Keratinocyte (primary cell): ENCODE measurements around the gene PIGO. TPM values are rescaled to one million over a fixed set of nuclear protein-coding genes. Genes with fewer than 3 reads are reported as not detected.

Source experiments
- DNase-seq: peaks from one replicate; pipeline ENCODE4 v3.0.0-alpha.2; 2011; ENCODE audit warnings: low read depth, missing footprints, low spot score
- FAIRE-seq: peaks from 2 replicates; lab custom pipeline; 2011; peaks lifted over from hg19 to GRCh38; lab: Jason Lieb, UNC
- H2AFZ ChIP-seq: 2 replicates; pipeline ENCODE4 v1.6.0; 2012; ENCODE audit warnings: low read length, control low read depth, inconsistent platforms; ENCODE audit not compliant: control insufficient read depth
- H3K27ac ChIP-seq: 2 replicates; pipeline ENCODE4 v1.5.1; 2011; ENCODE audit warnings: low read length; ENCODE audit not compliant: control insufficient read depth, insufficient read depth
- H3K27me3 ChIP-seq: 3 replicates; pipeline ENCODE4 v1.6.0; 2011; ENCODE audit warnings: low read length; ENCODE audit not compliant: control insufficient read depth, insufficient read depth; ENCODE audit errors: extremely low read depth
- H3K36me3 ChIP-seq, 2 experiments: 2 replicates in 1 of 2; 3 replicates in 1 of 2; pipeline ENCODE4 v1.5.1; 2011; ENCODE audit warnings: low read length in 2 of 2, mild to moderate bottlenecking in 1 of 2; ENCODE audit not compliant: control insufficient read depth in 2 of 2, insufficient read depth in 2 of 2; ENCODE audit errors: extremely low read depth in 1 of 2
- H3K4me1 ChIP-seq: 3 replicates; pipeline ENCODE4 v1.5.1; 2011; ENCODE audit warnings: low read length; ENCODE audit not compliant: control insufficient read depth, insufficient read depth; ENCODE audit errors: extremely low read depth
- H3K4me2 ChIP-seq: 3 replicates; pipeline ENCODE4 v1.6.0; 2011; ENCODE audit warnings: low read depth, low read length; ENCODE audit not compliant: control insufficient read depth, insufficient read depth; ENCODE audit errors: extremely low read depth
- H3K4me3 ChIP-seq, 3 experiments: fragments of 200-600 bp in 1 of 3; sonication (generic) in 1 of 3; 2 replicates in 2 of 3; 3 replicates in 1 of 3; pipeline ENCODE4 v1.5.1; 2011 to 2016; ENCODE audit warnings: low read length in 3 of 3, mild to moderate bottlenecking in 3 of 3, control low read depth in 2 of 3, inconsistent platforms in 1 of 3, low read depth in 1 of 3, mixed read lengths in 1 of 3, mixed run types in 1 of 3, moderate library complexity in 1 of 3; ENCODE audit not compliant: control insufficient read depth in 2 of 3, insufficient read depth in 2 of 3; ENCODE audit errors: extremely low read depth in 1 of 3
- H3K79me2 ChIP-seq: 2 replicates; pipeline ENCODE4 v1.6.0; 2012; ENCODE audit warnings: low read length; ENCODE audit not compliant: control insufficient read depth, insufficient read depth
- H3K9ac ChIP-seq: 3 replicates; pipeline ENCODE4 v1.6.0; 2011; ENCODE audit warnings: low read length; ENCODE audit not compliant: control insufficient read depth, insufficient read depth; ENCODE audit errors: extremely low read depth
- H3K9me1 ChIP-seq: 3 replicates; pipeline ENCODE4 v1.6.0; 2011; ENCODE audit warnings: low read length; ENCODE audit not compliant: control insufficient read depth, insufficient read depth; ENCODE audit errors: extremely low read depth
- H3K9me3 ChIP-seq: 2 replicates; pipeline ENCODE4 v1.5.1; 2012; ENCODE audit warnings: low read depth, low read length; ENCODE audit not compliant: control insufficient read depth
- H4K20me1 ChIP-seq: 3 replicates; pipeline ENCODE4 v1.6.0; 2011; ENCODE audit warnings: low read length; ENCODE audit not compliant: control insufficient read depth, insufficient read depth; ENCODE audit errors: extremely low read depth
- EZH2 ChIP-seq: IDR thresholded peaks from one replicate; pipeline ENCODE4 v1.6.1; 2012; ENCODE audit warnings: inconsistent platforms, mild to moderate bottlenecking, low read length, moderate library complexity
- dilution Hi-C: fragments of 300-500 bp; cut with MboI; formaldehyde crosslinking; loops from one replicate; pipeline ENCODE4 v1.7.0; 2020; ENCODE audit warnings: low sequenced_read_pairs; ENCODE audit not compliant: extremely low pct_ligation_motif_present
- polyA plus RNA-seq, 5 experiments: library from polyadenylated mRNA; depleted of rRNA in 3 of 5; stranded (reverse) in 3 of 5; stranded (forward) in 1 of 5; unstranded in 1 of 5; fragments of >200 nt; gene quantifications; 1 replicate in 1 of 5; 2 replicates in 3 of 5; 3 replicates in 1 of 5; pipeline versions ENCODE4 v1.2.1 to v1.2.3, GENCODE V29; 2011 to 2012; ENCODE audit warnings: missing spikeins in 2 of 5, low read depth in 1 of 5, low replicate concordance in 1 of 5
- TF ChIP-seq, protein P1 (sequence below), 3 experiments: IDR thresholded peaks in 1 of 3; conservative IDR thresholded peaks in 1 of 3; optimal IDR thresholded peaks in 1 of 3; 2 replicates in 2 of 3; 3 replicates in 1 of 3; pipeline versions ENCODE3 to v1.5.1; 2011; ENCODE audit warnings: low read length in 3 of 3, mild to moderate bottlenecking in 3 of 3, moderate library complexity in 2 of 3, control low read depth in 1 of 3, inconsistent platforms in 1 of 3; ENCODE audit not compliant: insufficient read depth in 2 of 3; ENCODE audit errors: extremely low read depth in 1 of 3

PIGO gene
- polyA plus RNA-seq, 1 donor (not counting 4 experiments of a cell fraction or from before 2014, with no cell fraction given): 18.6 TPM

DNA sequence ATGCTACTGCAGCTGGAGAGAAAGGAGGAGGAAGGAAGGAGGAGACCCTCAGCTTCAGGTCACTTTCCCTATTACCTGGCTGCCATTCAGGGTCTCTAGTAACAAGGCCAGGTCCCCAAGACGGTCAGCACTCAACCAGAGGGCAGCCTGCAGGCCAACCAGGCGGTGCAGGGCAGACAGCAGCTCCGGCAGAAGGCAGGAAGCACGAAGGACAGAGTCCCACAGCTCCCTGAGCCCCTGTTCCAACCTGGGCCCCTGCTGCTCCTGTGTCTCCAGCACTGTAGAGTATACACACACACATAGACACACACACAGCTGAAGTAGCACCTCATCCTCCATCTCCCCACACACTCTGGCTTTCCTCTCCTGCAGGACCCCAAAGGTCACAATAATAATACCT lies 18.3 kb downstream of the PIGO start:
- dilution Hi-C loops: no loop called here
- Histone ChIP-seq H3K9me3 (no peaks in the 10 kb centered on the region), H3K9me1 (no peaks in the 10 kb centered on the region), H3K4me1 (peaks cover 14% of the 10 kb centered on the region), H3K4me2 (peak overlapping the region; percentile 93), H4K20me1 (no peaks in the 10 kb centered on the region), H3K27ac (no peak overlapping the region), H3K79me2 (peaks cover 16% of the 10 kb centered on the region), H2AFZ (no peak overlapping the region), H3K36me3 (peaks cover 3 to 4% of the 10 kb centered on the region in 2 experiments), H3K4me3 (peak overlapping the region in 1 of 3 experiments; percentile 93), H3K27me3 (no peaks in the 10 kb centered on the region), H3K9ac (no peak overlapping the region)
- DNase-seq: no peak
- TF ChIP-seq, protein P1, sequence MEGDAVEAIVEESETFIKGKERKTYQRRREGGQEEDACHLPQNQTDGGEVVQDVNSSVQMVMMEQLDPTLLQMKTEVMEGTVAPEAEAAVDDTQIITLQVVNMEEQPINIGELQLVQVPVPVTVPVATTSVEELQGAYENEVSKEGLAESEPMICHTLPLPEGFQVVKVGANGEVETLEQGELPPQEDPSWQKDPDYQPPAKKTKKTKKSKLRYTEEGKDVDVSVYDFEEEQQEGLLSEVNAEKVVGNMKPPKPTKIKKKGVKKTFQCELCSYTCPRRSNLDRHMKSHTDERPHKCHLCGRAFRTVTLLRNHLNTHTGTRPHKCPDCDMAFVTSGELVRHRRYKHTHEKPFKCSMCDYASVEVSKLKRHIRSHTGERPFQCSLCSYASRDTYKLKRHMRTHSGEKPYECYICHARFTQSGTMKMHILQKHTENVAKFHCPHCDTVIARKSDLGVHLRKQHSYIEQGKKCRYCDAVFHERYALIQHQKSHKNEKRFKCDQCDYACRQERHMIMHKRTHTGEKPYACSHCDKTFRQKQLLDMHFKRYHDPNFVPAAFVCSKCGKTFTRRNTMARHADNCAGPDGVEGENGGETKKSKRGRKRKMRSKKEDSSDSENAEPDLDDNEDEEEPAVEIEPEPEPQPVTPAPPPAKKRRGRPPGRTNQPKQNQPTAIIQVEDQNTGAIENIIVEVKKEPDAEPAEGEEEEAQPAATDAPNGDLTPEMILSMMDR (optimal IDR thresholded peaks at IDR 0.05 in 1 of 3, IDR thresholded peaks at IDR 0.05 in 1 of 3, conservative IDR thresholded peaks at IDR 0.05 in 1 of 3; ENCODE audit: extremely low read depth in 1 of 3, insufficient read depth in 2 of 3, low read length in 3 of 3): no peak
- no peak for TF ChIP-seq EZH2
- no peak for FAIRE-seq

DNA sequence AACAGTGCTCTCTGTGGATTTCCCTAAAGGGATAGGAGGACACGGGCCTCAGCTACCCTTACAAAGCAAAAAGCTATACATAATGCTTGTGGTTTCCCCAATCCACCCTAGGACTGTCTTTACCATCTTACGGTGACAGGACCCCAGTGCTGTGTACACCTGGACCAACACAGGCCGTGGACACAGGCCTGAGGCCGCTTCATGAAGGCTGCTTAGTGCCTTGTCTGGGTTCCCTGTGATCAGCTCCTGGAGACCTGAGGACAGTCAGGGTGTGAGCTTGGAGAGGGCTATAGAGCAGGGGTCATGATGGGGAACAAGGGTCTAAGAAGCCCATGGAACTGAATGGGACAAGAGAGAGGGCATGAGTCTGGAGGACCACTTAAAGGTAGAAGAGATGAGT lies 19.5 kb downstream of the PIGO start:
- no peak overlapping the region for H3K9ac ChIP-seq

More for the DNA sequence above, 19.5 kb downstream of the PIGO start:
- Histone ChIP-seq H3K4me1 (peaks cover 19% of the 10 kb centered on the region), H3K9me1 (no peaks in the 10 kb centered on the region), H3K79me2 (peaks cover 18% of the 10 kb centered on the region), H2AFZ (no peak overlapping the region), H3K27me3 (no peaks in the 10 kb centered on the region), H3K36me3 (peaks cover 3 to 4% of the 10 kb centered on the region in 2 experiments), H3K9me3 (no peaks in the 10 kb centered on the region), H3K27ac (no peak overlapping the region), H3K4me2 (no peak overlapping the region), H4K20me1 (no peaks in the 10 kb centered on the region), H3K4me3 (no peak overlapping the region)
- FAIRE-seq (no peak), DNase-seq (no peak)
- dilution Hi-C loops: no loop called here
- no peak for TF ChIP-seq EZH2
- TF ChIP-seq, protein P1 (optimal IDR thresholded peaks at IDR 0.05 in 1 of 3, IDR thresholded peaks at IDR 0.05 in 1 of 3, conservative IDR thresholded peaks at IDR 0.05 in 1 of 3; ENCODE audit: extremely low read depth in 1 of 3, insufficient read depth in 2 of 3, low read length in 3 of 3): no peak
